ENCODE data around the gene PCDHA6.
"Not testable (repeated sequence)": the region's sequence is repeated elsewhere in the genome, so short reads cannot be mapped to it uniquely, and the experiment has no call there.

The PCDHA6 gene

GRCh38 chr5:140827704-140828361, at the start of gene PCDHA6:
PCDHA6 (plus strand) TSS chr5:140827960; CDS start chr5:140828092, 132 bp downstream.
- in situ Hi-C loops (cut with MboI; ENCODE audit: low pct_unique_long_range_greater_than_20kb, low sequenced_read_pairs, unreplicated experiment) = no loop called here
- TF ChIP-seq CTCF (IDR thresholded peaks at IDR 0.05; ENCODE audit: extremely low read depth, insufficient read depth, missing control alignments) = no peak
- no peak for DNase-seq (ENCODE audit: low spot score)

GRCh38 chr5:140780512-140780911, 47.2 kb upstream of the PCDHA6 start:
- no peak for TF ChIP-seq CTCF (IDR thresholded peaks at IDR 0.05; ENCODE audit: extremely low read depth, insufficient read depth, missing control alignments)
- in situ Hi-C loops (cut with MboI; ENCODE audit: low pct_unique_long_range_greater_than_20kb, low sequenced_read_pairs, unreplicated experiment) = no loop called here
- DNase-seq (ENCODE audit: low spot score) = no peak

GRCh38 chr5:140785905-140786686, 41.7 kb upstream of the PCDHA6 start, which contains the start of gene PCDHA1:
PCDHA1 (plus strand) TSS chr5:140786140.
- in situ Hi-C loops (cut with MboI; ENCODE audit: low pct_unique_long_range_greater_than_20kb, low sequenced_read_pairs, unreplicated experiment) = no loop called here
- TF ChIP-seq CTCF (IDR thresholded peaks at IDR 0.05; ENCODE audit: extremely low read depth, insufficient read depth, missing control alignments) = peak; percentile 20
- no peak for DNase-seq (ENCODE audit: low spot score)

- in situ Hi-C loops (cut with MboI; ENCODE audit: low pct_unique_long_range_greater_than_20kb, low sequenced_read_pairs, unreplicated experiment); DNase-seq (ENCODE audit: low spot score): not testable (repeated sequence)
These were observed 40.3 kb upstream of the PCDHA6 start for GRCh38 chr5:140787422-140787821.

- DNase-seq (ENCODE audit: low spot score); in situ Hi-C loops (cut with MboI; ENCODE audit: low pct_unique_long_range_greater_than_20kb, low sequenced_read_pairs, unreplicated experiment): not testable (repeated sequence)
These were observed 39.8 kb upstream of the PCDHA6 start for GRCh38 chr5:140787849-140788504.

GRCh38 chr5:140791089-140791488, 36.7 kb upstream of the PCDHA6 start:
- no peak for DNase-seq (ENCODE audit: low spot score)
- in situ Hi-C loops (cut with MboI; ENCODE audit: low pct_unique_long_range_greater_than_20kb, low sequenced_read_pairs, unreplicated experiment) = no loop called here
- no peak for TF ChIP-seq CTCF (IDR thresholded peaks at IDR 0.05; ENCODE audit: extremely low read depth, insufficient read depth, missing control alignments)

- in situ Hi-C loops (cut with MboI; ENCODE audit: low pct_unique_long_range_greater_than_20kb, low sequenced_read_pairs, unreplicated experiment) = no loop called here
- DNase-seq (ENCODE audit: low spot score) = no peak
- TF ChIP-seq CTCF (IDR thresholded peaks at IDR 0.05; ENCODE audit: extremely low read depth, insufficient read depth, missing control alignments) = no peak
These were observed 33.0 kb upstream of the PCDHA6 start, which contains the start of gene PCDHA2 for GRCh38 chr5:140794595-140795258. PCDHA2 (plus strand) TSS chr5:140794852.
